GM19397 (cell line): ENCODE results near the gene NOTCH1.

Source experiments
- ATAC-seq: cut with Tn5 transposase; IDR thresholded peaks from one replicate; pipeline ENCODE4 v1.9.1; 2021; ENCODE audit warnings: mild to moderate bottlenecking, moderate library complexity; ENCODE audit not compliant: unreplicated experiment

The NOTCH1 gene

DNA sequence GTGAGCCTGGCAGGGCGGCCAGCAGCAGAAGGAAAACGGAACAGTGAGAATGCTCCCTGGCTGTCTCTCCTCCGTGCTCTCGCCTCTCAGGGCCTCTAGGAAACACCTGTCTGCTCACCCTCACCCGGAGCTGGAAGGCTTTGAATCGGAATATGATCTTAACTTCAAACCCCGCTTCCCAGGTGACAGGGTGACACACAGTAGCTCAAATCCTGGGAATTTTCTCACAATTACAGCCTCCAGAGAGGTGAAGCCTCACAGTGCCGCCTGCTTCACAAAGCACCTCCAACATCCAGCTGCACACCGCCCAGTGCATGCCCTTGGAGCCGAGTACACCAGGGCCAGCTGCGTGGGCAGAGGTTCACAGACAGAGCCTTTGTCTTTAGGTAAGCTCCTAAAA lies 75.5 kb downstream of the NOTCH1 start:
- no peak for ATAC-seq

- no peak for ATAC-seq
Observed at GRCh38 chr9:136467766-136468165, 78.1 kb downstream of the NOTCH1 start.

GRCh38 chr9:136466155-136466541 lies 79.7 kb downstream of the NOTCH1 start:
- no peak for ATAC-seq

GRCh38 chr9:136465500-136466154 lies 80.2 kb downstream of the NOTCH1 start:
- ATAC-seq = no peak

DNA sequence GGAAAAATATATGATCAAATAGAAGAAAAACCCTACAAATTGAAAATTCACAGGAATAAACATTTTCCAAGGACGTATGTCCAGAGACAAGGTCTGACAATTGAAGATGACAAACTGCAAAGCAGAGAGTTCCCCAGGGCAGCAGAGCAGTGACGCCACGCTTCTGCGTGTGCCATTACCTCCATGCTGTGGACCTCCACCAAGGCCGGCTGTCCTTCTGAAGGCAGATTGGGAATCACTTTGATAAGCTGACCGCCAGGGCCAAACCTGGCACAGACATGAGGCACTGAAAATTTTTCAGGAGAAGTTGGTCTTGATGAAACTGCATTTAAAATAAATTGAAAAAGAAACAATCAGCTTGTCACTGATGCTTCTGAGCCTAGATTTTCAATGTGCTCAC lies 81.6 kb downstream of the NOTCH1 start:
- no peak for ATAC-seq

DNA sequence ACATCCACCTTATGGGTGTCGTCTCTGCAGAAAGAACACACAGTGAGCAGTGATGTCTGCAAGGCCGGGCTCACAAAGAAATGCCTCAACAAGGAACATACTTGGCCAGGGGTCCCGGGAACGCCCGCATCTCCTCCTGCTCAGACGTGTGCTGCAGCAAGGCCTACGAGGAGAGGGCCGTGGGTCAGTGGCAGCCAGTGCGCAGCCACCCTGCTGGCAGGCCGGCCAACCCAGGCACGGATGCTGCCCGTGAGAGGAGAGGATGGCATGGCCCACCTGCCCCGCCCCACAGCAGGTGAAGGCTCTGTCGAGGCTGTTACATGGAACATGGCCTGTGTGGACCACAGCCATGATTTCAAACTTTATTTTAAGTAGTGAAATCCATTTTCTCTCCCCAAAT lies 82.3 kb downstream of the NOTCH1 start:
- no peak for ATAC-seq

- no peak for ATAC-seq
Observed at GRCh38 chr9:136462664-136463063, 83.2 kb downstream of the NOTCH1 start.

DNA sequence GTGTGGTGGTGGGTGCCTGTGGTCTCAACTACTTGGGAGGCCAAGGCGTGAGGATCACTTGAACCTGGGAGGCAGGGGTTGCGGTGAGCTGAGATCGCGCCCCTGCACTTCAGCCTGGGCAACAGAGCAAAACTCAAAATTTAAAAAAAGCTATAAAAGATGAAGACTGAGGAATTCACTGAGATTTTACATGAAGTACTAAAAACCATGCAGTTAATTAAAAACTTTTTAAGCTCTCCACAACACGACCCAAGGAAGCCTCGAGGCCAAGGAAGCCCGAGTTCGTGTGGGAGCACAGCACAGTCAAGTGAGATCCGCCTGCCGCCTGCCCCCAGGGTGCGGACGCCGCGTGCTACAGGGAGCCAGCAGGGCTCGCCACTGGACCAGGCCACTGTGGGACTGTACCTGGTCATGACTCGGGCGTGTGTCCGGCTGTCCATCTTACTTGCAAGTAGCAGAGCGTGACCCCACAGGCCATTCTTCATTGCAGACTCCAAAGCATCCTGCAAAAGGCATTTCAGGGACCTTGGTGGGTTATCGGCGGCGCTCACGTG lies 85.0 kb downstream of the NOTCH1 start:
- ATAC-seq = no peak

DNA sequence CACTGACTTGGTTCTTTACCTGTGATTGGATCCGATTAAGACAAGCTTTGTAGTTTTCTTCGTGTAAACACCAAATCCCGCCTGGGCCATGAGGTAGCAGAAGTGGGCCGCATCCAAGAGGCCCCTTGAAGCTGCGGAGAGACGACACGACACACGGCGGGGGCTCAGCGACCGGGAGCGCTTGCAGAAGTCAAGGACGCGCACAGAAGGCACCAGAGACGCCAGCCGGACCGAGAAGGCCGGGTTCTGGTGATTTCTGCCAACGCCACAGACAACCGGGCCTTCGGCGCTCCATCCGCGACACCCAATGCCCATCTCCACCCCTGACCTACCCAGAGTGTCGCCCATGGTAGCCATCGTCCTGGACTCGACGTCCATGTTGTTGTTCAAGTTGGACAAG lies 86.4 kb downstream of the NOTCH1 start:
- no peak for ATAC-seq

DNA sequence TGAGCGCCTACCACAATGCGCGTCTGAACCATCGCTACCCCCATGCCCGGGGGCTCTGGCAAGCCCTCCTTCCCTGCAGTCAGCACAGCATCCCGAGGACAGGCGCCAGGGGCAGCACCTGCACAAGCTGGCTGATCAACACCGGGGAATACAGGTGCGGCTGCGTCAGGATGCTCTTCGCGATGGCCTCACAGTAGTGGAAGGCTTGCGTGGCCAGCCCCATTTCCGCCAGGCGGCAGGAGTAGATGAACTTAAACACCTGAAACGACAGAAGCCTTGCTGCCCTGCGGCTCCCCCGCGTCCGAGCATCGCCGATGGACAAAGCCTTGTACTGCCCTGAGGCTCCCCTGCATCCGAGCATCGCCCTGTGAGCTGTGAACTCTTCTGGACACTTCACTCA lies 88.5 kb downstream of the NOTCH1 start:
- ATAC-seq = no peak

DNA sequence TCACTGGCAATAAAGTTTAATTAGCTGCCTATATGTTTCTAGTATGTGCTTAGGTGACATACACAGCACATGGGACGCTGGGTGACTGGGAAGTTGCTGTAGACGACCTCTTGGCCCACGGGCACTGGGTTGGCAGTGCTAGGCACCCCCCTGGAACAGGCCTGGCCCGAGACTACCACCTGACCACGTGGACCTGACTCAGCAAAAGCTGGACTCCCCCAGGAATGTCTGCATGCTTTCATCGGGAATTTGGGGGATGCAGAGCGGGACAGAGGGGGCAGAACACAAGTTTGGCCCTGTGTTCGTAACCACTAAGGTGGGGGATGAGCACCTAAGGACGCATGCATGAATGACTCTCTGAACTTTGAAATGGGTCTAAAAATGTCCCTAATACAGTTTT lies 89.6 kb downstream of the NOTCH1 start:
- ATAC-seq = no peak

DNA sequence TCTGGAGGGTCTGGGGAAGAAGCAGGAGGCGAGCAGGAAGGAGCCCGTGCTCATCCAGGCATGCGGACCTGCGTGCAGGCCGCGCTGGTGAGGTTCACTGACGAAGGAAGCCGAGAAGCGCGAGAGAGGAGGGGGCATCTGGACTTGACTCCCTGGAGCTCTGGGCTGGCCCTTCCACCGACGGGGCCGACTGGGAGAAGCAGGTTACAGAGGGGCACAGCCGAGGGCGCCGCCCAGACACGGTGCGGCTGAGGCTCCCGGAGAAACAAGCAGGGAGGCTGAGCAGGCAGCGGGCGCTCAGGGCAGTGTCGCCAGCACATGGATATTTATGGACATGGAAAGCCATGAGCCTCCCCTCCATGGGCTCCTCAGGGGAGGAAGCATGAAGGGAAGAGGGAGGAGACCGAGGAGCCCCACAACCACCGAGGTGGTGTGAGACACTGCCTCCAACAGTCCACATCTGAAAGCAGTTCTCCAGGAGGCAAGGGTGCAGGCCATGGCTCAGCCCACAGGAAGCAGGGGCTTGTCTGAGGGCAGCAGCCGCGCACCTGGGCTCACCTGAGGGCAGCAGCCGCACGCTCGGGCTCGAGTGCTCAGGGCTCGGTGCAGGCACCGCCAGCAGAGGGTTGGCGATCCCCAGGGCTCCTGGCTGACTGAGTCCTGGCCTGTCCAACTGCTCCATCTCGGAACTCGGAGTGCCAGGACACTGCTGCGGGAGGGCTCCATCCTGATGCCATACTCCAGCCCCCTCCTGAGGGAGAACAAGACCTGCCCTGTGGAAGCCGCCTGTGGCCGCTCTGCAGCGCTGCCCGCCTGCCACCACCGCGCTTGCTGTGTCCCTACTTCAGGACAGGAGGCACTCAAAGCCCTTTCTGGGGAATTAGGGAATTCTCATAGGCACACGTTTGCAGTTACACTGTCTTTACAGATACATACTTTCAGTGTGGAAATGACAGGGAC lies 90.5 kb downstream of the NOTCH1 start:
- no peak for ATAC-seq

DNA sequence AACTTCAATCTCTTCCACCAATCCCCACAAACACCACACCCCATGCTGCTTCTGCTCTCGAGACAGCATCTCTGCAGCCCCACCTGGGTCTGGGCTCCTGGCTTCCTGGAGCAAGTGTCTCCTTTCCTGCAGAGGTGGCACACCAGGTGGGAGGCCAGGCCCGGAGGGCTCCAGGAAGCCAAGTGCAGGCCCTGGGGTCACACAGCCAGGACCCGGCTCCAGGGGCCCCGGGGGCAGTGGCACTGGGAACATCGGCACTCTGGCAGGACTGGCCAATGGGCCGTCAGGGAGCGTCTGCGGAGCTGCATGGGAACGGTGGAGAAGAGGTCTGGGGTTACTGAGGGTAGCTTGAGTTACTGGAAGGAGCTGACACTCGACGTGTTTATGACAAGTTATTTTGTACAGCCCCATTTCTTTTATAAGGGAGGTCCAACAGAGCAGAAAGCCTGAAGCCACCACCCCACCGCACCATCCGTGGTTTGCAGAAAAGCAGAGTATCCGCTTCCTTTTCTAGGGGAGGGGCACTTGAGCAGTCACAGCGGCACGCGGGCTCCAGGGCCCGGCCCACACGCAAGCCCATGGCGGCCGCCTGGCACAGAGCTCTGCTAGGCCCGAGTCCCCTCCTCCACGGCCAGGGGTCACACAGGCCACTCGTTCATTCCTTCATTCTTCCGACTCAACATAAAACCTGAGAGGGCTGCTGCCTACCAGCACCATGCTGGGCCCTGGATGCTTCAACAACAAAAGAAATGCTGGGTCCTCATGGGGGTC lies 91.6 kb downstream of the NOTCH1 start:
- ATAC-seq = no peak

DNA sequence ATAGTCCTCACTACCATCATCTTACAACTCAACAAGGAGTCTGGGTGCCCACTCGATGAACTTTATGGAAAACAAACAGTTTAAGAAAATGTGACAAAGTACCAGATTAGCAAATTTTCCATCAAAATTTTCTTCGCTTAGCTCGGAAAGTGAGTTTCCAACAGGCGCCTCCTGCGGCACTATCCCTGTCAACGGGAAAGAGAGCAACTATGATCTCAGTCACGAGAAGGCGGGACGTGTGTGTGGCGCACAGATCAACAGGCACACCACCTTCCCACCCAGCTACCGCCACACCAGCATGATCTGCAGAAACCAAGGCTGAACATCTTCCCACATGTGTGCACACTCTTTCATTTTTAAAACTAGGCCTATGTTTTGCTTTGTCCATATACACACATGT lies 92.5 kb downstream of the NOTCH1 start:
- no peak for ATAC-seq

GRCh38 chr9:136451221-136451877 lies 94.5 kb downstream of the NOTCH1 start:
- no peak for ATAC-seq

DNA sequence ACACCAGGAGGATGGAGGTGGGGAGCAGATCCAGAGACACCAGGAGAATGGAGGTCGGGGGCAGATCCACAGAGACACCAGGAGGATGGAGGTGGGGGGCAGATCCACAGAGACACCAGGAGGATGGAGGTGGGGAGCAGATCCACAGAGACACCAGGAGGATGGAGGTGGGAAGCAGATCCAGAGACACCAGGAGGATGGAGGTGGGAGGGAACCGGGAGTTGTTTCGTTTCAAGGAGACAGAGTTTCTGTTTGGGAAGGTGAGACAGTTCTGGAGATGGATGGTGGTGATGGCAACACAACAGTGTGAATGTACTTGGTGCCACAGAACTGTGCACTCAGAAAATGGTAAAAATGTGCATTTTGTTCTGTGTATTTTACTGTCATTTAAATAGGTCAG lies 97.2 kb downstream of the NOTCH1 start:
- no peak for ATAC-seq

DNA sequence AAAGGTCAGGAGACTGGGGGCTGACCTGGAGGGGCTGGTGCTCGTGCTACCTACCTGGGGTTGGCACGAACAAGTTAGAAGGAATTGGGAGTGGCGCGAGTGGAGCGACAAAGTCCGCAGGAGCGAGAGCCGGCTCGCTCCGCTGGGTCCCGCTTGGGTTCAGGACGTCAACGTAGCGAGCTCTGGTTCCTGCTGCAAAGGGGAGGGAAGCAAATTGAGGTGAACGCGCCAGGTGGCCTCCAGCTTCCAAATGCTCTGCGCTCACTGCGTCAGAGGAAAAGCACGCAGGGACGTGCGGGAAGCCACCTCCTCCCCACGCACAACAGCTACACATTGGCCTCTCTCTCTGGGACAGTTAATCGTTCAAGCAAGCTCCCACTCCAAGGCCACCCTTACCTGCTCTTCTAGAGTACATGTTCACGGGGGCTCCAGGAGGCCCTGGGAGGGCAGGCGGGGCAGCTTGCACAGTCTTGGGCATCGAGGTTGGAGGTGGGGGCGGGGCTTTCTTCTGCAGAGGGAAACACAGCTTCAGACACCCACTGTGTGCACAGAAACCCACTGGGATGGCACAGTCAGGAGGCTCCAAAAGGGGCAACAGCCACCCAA lies 98.6 kb downstream of the NOTCH1 start:
- no peak for ATAC-seq

- no peak for ATAC-seq
Observed at GRCh38 chr9:136445799-136446198, 100.0 kb downstream of the NOTCH1 start.
